ENCODE data around the gene TNKS1BP1.
"Not testable (repeated sequence)": the region's sequence is repeated elsewhere in the genome, so short reads cannot be mapped to it uniquely, and the experiment has no call there.

Gene TNKS1BP1

DNA sequence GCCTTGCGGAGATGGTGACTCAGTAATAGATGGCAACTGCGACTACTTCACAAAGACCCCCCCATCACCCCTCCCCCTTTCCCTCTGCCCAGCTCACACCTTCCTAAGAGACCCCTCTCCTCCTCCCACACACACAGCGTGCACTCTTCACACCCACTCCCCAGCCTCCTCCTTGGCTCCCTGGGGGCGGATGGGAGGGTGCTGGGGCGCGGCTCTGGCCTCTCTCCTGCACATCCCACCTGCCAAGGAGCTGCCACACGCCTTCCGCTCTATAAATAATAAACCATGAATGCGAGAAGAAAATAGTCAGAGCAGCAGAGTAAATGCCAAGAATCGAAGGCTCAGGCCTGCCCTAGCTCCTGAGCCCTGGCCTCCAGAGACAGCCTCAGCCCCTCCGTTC, 17.9 kb upstream of the TNKS1BP1 start:
- TF ChIP-seq CTCF (conservative IDR thresholded peaks at IDR 0.05; ENCODE audit: control insufficient read depth, insufficient read depth, low read depth, low read length) = no peak
- no peak overlapping the region for H3K4me3 ChIP-seq (ENCODE audit: control insufficient read depth, low read depth, low read length)
- DNase-seq (ENCODE audit: low read depth) = no peak

- no peak overlapping the region for H3K4me3 ChIP-seq (ENCODE audit: control insufficient read depth, low read depth, low read length)
- TF ChIP-seq CTCF (conservative IDR thresholded peaks at IDR 0.05; ENCODE audit: control insufficient read depth, insufficient read depth, low read depth, low read length) = no peak
- DNase-seq (ENCODE audit: low read depth) = no peak
Measured at GRCh38 chr11:57341250-57341808, 16.6 kb upstream of the TNKS1BP1 start.

- DNase-seq (ENCODE audit: low read depth) = peak; percentile 42
- H3K4me3 ChIP-seq (ENCODE audit: control insufficient read depth, low read depth, low read length) = no peak overlapping the region
- peak; percentile 5 for TF ChIP-seq CTCF (conservative IDR thresholded peaks at IDR 0.05; ENCODE audit: control insufficient read depth, insufficient read depth, low read depth, low read length)
Measured at GRCh38 chr11:57340039-57340615, 15.4 kb upstream of the TNKS1BP1 start.

DNA sequence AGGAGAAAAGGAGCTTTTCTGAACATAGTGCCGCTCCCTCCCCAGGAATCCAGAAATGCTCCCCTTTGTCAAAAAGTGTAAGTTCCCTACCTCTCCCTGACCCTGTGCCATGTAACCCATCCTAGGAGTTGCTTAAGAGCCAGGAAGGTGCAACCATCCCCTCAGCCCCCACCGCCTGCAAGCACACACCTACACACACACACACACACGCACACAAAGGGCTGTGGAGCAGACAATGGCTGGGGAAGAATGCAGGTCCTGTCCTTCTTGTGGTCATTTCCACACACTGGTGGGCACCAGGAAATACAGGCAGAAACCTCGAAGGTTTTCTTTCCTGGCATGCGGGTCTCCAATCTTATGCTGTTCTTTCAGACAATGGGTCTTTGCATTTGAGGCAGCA, 14.6 kb upstream of the TNKS1BP1 start:
- TF ChIP-seq CTCF (conservative IDR thresholded peaks at IDR 0.05; ENCODE audit: control insufficient read depth, insufficient read depth, low read depth, low read length) = no peak
- no peak overlapping the region for H3K4me3 ChIP-seq (ENCODE audit: control insufficient read depth, low read depth, low read length)
- no peak for DNase-seq (ENCODE audit: low read depth)

DNA sequence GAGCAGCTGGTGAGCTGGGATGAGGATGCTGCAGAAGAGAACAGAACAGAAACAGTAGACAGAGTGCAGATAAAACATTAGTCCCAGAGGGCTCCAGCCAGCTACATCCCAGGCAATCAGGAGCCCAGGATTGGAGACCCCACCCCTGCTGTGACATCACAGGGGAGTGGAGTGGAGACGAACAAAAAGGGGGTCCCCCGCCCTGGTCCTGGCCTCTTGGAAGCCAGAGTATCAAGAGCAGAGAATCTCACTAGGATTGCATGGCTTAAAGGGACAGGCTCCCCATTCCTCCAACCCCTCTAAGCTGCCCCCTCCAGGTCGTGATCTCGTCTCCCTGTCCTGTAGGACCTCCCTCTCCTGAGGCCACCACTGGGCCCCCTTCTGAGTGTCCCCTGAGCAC, 13.4 kb upstream of the TNKS1BP1 start, which contains the start of gene P2RX3:
Gene P2RX3 (plus strand): TSS at position 211 of the 400 bp plus-strand sequence. CDS start 199 bp downstream, outside the sequence.
- no peak for TF ChIP-seq CTCF (conservative IDR thresholded peaks at IDR 0.05; ENCODE audit: control insufficient read depth, insufficient read depth, low read depth, low read length)
- no peak for DNase-seq (ENCODE audit: low read depth)
- no peak within 1 kb of the TSS for H3K4me3 ChIP-seq (ENCODE audit: control insufficient read depth, low read depth, low read length)

- H3K4me3 ChIP-seq (ENCODE audit: control insufficient read depth, low read depth, low read length); DNase-seq (ENCODE audit: low read depth): not testable (repeated sequence)
Measured at GRCh38 chr11:57336856-57337255, 12.1 kb upstream of the TNKS1BP1 start.

DNA sequence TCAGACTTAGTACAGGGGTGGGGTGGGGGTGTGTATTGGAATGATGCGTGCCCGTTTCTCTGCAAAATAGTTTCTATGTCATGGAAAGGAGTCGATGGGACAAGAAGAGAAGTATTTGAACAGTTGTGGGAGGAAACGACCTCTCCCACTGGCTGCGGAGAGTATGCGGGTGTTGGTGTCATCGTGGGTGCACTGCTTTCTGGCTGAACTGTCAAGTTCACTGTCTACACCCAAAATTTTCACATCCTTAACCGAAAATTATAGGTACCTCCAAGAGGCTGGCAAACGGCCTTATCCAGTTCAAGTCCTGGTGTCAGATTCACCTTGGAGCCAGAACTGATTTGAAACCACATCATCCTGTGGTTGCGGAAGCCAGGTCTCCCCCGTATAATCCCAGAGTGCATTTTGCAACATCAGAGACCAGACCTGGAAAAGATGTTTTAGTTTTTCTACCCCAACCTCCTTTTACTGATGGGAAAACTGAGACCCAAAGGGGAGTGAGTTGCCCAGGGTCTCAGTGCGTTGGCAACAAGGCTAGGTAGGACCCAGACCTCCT, 11.4 kb upstream of the TNKS1BP1 start:
- H3K4me3 ChIP-seq (ENCODE audit: control insufficient read depth, low read depth, low read length) = peak overlapping the region; percentile 67
- TF ChIP-seq CTCF (conservative IDR thresholded peaks at IDR 0.05; ENCODE audit: control insufficient read depth, insufficient read depth, low read depth, low read length) = no peak
- no peak for DNase-seq (ENCODE audit: low read depth)

Data from fibroblast of mammary gland (primary cell).